DND-41 (cell line): ENCODE results near the gene XRCC5.

ENCODE experiments used
- CTCF ChIP-seq: IDR thresholded peaks from 2 replicates; pipeline ENCODE4 v1.5.1; 2012; ENCODE audit warnings: borderline replicate concordance, low read length, moderate library complexity, mild to moderate bottlenecking; ENCODE audit not compliant: poor library complexity, severe bottlenecking; ENCODE audit errors: extremely low read depth
- EZH2 ChIP-seq: IDR thresholded peaks from 3 replicates; pipeline ENCODE4 v1.6.1; 2012; ENCODE audit warnings: borderline replicate concordance, low read depth, mild to moderate bottlenecking, moderate library complexity, low read length, inconsistent platforms; ENCODE audit not compliant: severe bottlenecking

- TF ChIP-seq CTCF: no peak
- no peak for TF ChIP-seq EZH2
These were observed 17.8 kb downstream of the XRCC5 start for GRCh38 chr2:216126943-216127342.
